VCaP (cell line): Measurements from ENCODE around the gene TACR2.
A peak's percentile ranks its signal among the peaks of the same experiment; 100 is the strongest.

Experiments used
- H3K27ac ChIP-seq: fragments of 450-650 bp; 2 replicates; pipeline ENCODE4 v1.5.1; 2017
- CTCF ChIP-seq: fragments of 450-650 bp; conservative IDR thresholded peaks from 2 replicates; pipeline ENCODE4 v1.5.1; 2017; ENCODE audit warnings: mild to moderate bottlenecking, moderate library complexity

The TACR2 gene

GRCh38 chr10:69437321-69438259, 20.9 kb upstream of the TACR2 start:
- TF ChIP-seq CTCF = no peak
- peak overlapping the region; percentile 60 for H3K27ac ChIP-seq

GRCh38 chr10:69435966-69436520, 19.3 kb upstream of the TACR2 start:
- no peak overlapping the region for H3K27ac ChIP-seq

GRCh38 chr10:69434926-69435325, 18.2 kb upstream of the TACR2 start:
- TF ChIP-seq CTCF = no peak
- no peak overlapping the region for H3K27ac ChIP-seq

More at GRCh38 chr10:69435966-69436520, 19.3 kb upstream of the TACR2 start:
- no peak for TF ChIP-seq CTCF

GRCh38 chr10:69434169-69434568, 17.5 kb upstream of the TACR2 start:
- TF ChIP-seq CTCF = no peak
- no peak overlapping the region for H3K27ac ChIP-seq

GRCh38 chr10:69428165-69428564, 11.4 kb upstream of the TACR2 start:
- TF ChIP-seq CTCF = no peak
- H3K27ac ChIP-seq = no peak overlapping the region

- TF ChIP-seq CTCF = no peak
- H3K27ac ChIP-seq = peak overlapping the region; percentile 45
Observed at GRCh38 chr10:69426376-69426727, 9.6 kb upstream of the TACR2 start.

- TF ChIP-seq CTCF = no peak
- peak overlapping the region; percentile 45 for H3K27ac ChIP-seq
Observed at GRCh38 chr10:69425511-69426298, 9.0 kb upstream of the TACR2 start.
